Esophagus muscularis mucosa (tissue), 4 donors: ENCODE results near the gene TNFSF13B. TPM values are rescaled to one million over a fixed set of nuclear protein-coding genes. Genes with fewer than 3 reads are reported as not detected.

ENCODE experiments used
- DNase-seq: peaks from one replicate; pipeline ENCODE4 v3.0.0-alpha.2; 2017; ENCODE audit errors: extremely low spot score
- H3K27ac ChIP-seq, 4 donors: fragments of 200-600 bp; sonication (generic); replicated peaks in 1 of 4; 1 replicate in 3 of 4; 2 replicates in 1 of 4; pipeline ENCODE4 v1.5.1; 2016 to 2019; ENCODE audit warnings: mild to moderate bottlenecking in 1 of 4
- H3K27me3 ChIP-seq, 4 donors: fragments of 200-600 bp; sonication (generic); one replicate each; pipeline versions ENCODE4 v1.5.1 to v1.6.0; 2016 to 2019
- H3K36me3 ChIP-seq, 4 donors: fragments of 200-600 bp; sonication (generic); one replicate each; pipeline ENCODE4 v1.5.1; 2016 to 2019
- H3K4me1 ChIP-seq, 4 donors: fragments of 200-600 bp; sonication (generic); one replicate each; pipeline ENCODE4 v1.5.1; 2016 to 2019
- H3K4me3 ChIP-seq, 4 donors: fragments of 200-600 bp; sonication (generic); 1 replicate in 2 of 4; 2 replicates in 2 of 4; pipeline ENCODE4 v1.5.1; 2016 to 2019; ENCODE audit warnings: mild to moderate bottlenecking in 4 of 4, moderate library complexity in 1 of 4
- H3K9me3 ChIP-seq, 4 donors: fragments of 200-600 bp; sonication (generic); 1 replicate in 3 of 4; 2 replicates in 1 of 4; pipeline ENCODE4 v1.5.1; 2016 to 2019
- EP300 ChIP-seq: sonication (generic); formaldehyde crosslinking; IDR thresholded peaks from one replicate; pipeline ENCODE4 v1.6.1; 2017; ENCODE audit warnings: antibody characterized with exemption
- POLR2A ChIP-seq: fragments of 450-650 bp; IDR thresholded peaks from one replicate; pipeline ENCODE4 v1.6.1; 2017; ENCODE audit warnings: antibody characterized with exemption, moderate library complexity, mild to moderate bottlenecking, low read depth
- POLR2AphosphoS5 ChIP-seq, 2 donors: sonication (generic); formaldehyde crosslinking; IDR thresholded peaks; one replicate each; pipeline ENCODE4 v1.6.1; 2017; ENCODE audit warnings: antibody characterized with exemption in 2 of 2
- WGBS: methylation state at CpG from one replicate; pipeline ENCODE4 v1.1.5; 2018; 5-methylcytosine and 5-hydroxymethylcytosine counted together
- intact Hi-C: fragments of 100-400 bp; cut with DNase I; formaldehyde crosslinking; loops from one replicate; pipeline ENCODE4 v1.15.1; 2023
- total RNA-seq, 4 donors: library from RNA; depleted of rRNA; stranded (reverse); fragments of >200 nt; gene quantifications; one replicate each; pipeline versions ENCODE4 v1.1.0 to v1.2.1, GENCODE V29; 2016
- TF ChIP-seq, protein P1 (sequence below), 3 experiments: fragments of 200-600 bp in 2 of 3; fragments of 450-650 bp in 1 of 3; sonication (generic) in 2 of 3; IDR thresholded peaks; one replicate each; pipeline ENCODE4 v1.5.1; 2017 to 2019; ENCODE audit warnings: antibody characterized with exemption in 3 of 3, mild to moderate bottlenecking in 2 of 3, moderate library complexity in 1 of 3

Gene TNFSF13B
- total RNA-seq, 4 donors from 2014 or later: 1.7 to 5.0 (median 3.3) TPM

DNA sequence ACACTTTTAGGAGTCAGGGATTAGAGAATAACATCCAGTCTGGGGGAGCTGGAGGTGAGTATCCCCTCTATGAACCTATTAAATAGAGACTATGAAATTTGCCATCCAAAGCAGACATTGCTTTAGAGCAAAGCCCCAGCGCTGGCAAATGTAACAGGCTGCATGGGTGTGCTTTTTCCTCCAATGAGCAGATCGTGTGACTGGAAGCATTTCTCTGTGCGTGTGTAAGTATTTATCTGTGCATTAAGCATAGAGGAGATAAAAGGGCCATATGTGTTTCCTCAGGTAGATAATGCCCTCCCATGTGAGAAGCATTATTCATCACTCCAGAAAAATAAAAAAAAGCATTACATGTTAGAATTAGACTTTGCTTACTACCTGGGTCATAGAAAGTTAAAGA, 924 bp downstream of the TNFSF13B start:
- Histone ChIP-seq H3K27ac (peak overlapping the region in 3 of 4 donors; percentile 40 to 62 (median 47)), H3K4me1 (peaks cover 5 to 16% (median 15%) of the 10 kb centered on the region in 4 donors), H3K27me3 (no peaks in the 10 kb centered on the region), H3K4me3 (peak overlapping the region; percentile 45 to 56 (median 46)), H3K36me3 (peaks cover 0 to 6% (median 3%) of the 10 kb centered on the region in 4 donors), H3K9me3 (no peaks in the 10 kb centered on the region)
- 31% methylated on average over 3 of the region's 3 CpGs for WGBS
- no peak for DNase-seq
- intact Hi-C loops: no loop called here
- TF ChIP-seq, protein P1, sequence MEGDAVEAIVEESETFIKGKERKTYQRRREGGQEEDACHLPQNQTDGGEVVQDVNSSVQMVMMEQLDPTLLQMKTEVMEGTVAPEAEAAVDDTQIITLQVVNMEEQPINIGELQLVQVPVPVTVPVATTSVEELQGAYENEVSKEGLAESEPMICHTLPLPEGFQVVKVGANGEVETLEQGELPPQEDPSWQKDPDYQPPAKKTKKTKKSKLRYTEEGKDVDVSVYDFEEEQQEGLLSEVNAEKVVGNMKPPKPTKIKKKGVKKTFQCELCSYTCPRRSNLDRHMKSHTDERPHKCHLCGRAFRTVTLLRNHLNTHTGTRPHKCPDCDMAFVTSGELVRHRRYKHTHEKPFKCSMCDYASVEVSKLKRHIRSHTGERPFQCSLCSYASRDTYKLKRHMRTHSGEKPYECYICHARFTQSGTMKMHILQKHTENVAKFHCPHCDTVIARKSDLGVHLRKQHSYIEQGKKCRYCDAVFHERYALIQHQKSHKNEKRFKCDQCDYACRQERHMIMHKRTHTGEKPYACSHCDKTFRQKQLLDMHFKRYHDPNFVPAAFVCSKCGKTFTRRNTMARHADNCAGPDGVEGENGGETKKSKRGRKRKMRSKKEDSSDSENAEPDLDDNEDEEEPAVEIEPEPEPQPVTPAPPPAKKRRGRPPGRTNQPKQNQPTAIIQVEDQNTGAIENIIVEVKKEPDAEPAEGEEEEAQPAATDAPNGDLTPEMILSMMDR (IDR thresholded peaks at IDR 0.05): no peak
- TF ChIP-seq POLR2A (no peak), POLR2AphosphoS5 (IDR thresholded peaks at IDR 0.05) (no peak), EP300 (no peak)

DNA sequence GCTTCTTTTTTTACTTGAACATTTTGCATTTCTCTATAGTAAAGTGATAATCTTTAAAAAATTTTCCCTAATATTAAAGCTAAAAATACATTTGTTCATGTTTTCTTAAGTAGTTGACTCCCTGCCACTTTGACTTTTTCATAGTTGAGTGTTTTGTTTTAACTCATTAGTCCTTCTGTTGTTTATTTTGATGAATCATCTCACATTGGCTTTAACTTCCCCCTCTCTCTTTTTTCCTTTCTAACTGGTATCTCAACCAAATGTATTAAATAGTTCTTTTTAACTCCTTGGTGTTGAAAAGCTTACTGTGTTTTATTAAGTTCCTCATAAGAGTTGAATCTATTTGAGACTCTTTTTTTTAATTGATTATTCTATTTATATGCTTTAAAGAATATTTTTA, 2.8 kb downstream of the TNFSF13B start:
- H3K27ac ChIP-seq: no peak overlapping the region
- no peak overlapping the region for H3K4me3 ChIP-seq
- TF ChIP-seq POLR2A: no peak
- no peak for DNase-seq
- no peaks in the 10 kb centered on the region for H3K9me3 ChIP-seq
- peaks cover 5 to 16% (median 15%) of the 10 kb centered on the region in 4 donors for H3K4me1 ChIP-seq
- no peaks in the 10 kb centered on the region for H3K36me3 ChIP-seq
- intact Hi-C loops: no loop called here
- no peaks in the 10 kb centered on the region for H3K27me3 ChIP-seq

DNA sequence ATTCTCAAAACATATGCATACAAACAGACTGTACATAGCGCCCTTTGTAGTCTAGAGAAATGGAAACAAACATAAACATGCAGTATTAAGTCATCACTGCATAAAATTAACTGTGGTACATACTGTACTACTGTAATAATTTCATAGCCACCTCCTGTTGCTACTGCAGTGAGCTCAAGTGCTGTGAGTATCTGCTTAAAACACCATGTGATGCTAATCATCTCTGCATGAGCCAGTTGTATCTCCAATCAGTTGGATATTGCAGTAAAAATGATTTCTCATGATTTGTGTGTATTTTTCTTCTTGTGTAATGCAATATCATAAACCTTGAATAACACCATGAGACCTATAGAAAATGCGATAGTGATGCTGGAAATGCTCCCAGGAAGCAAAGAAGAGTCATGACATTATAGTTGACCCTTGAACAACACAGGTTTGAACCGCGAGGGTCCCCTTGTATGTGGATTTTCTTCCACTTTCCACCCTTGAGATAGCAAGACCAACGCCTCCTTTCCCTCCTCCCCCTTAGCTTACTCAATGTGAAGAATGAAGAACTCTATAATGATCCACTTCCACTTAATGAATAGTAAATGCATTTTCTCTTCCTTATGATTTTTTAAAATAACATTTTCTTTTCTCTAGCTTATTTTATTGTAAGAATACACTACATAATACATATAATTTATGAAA, 4.1 kb downstream of the TNFSF13B start:
- H3K27ac ChIP-seq: no peak overlapping the region
- intact Hi-C loops: no loop called here
- no peaks in the 10 kb centered on the region for H3K9me3 ChIP-seq
- TF ChIP-seq POLR2AphosphoS5 (IDR thresholded peaks at IDR 0.05) (no peak), EP300 (no peak)
- no peak for DNase-seq
- no peaks in the 10 kb centered on the region for H3K27me3 ChIP-seq
- peaks cover 5 to 16% (median 15%) of the 10 kb centered on the region in 4 donors for H3K4me1 ChIP-seq
- H3K36me3 ChIP-seq: no peaks in the 10 kb centered on the region
- WGBS: 92% methylated on average over 5 of the region's 5 CpGs
- H3K4me3 ChIP-seq: no peak overlapping the region

DNA sequence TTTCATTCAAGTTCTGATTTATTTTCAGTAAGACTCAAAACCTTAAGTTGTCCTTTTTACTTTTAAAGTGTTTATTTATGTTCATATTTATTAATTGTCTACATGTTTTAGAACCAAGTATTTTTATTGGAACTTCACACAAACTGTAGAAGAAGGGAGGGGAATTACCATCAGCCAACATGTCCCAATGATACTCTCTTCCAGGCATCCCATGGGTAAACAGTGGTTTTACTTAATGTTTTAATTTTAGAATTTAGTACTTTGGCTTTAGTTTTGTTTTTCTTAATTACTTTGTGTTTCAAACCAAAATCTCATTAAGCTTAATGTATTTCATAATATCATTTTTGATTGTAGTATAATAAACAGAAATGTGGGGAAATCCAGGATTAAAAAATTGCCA, 5.2 kb downstream of the TNFSF13B start:
- no peaks in the 10 kb centered on the region for H3K36me3 ChIP-seq
- intact Hi-C loops: no loop called here
- no peaks in the 10 kb centered on the region for H3K27me3 ChIP-seq

DNA sequence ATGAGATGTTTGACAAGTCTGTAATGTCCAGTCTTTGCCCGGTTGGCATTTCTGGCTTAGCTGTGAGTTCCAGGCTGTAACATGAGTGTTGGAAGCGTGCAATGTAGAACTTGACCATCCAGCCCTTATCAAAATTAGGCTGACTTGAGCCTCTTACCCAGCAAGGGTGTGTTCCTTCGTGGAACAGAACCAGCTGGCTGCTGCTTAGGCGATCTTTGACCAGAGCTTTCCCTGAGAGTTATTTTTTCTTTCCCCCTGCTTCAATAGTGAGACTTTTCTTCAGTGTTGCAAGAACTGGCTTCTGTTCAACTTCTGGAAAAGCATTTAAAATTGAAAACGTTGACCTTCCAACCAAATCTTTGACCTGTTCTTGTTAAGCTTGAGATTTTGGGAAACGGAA, 6.5 kb downstream of the TNFSF13B start:
- Histone ChIP-seq H3K9me3 (no peaks in the 10 kb centered on the region), H3K4me1 (no peaks in the 10 kb centered on the region), H3K27me3 (no peaks in the 10 kb centered on the region), H3K36me3 (no peaks in the 10 kb centered on the region), H3K27ac (no peak overlapping the region), H3K4me3 (no peak overlapping the region)
- 52% methylated on average over 6 of the region's 6 CpGs for WGBS
- no peak for TF ChIP-seq POLR2A
- TF ChIP-seq, protein P1 (IDR thresholded peaks at IDR 0.05): no peak
- TF ChIP-seq POLR2AphosphoS5 (IDR thresholded peaks at IDR 0.05): no peak
- TF ChIP-seq EP300: no peak
- no peak for DNase-seq
- intact Hi-C loops: no loop called here

More for the DNA sequence above, 5.2 kb downstream of the TNFSF13B start:
- no peak overlapping the region for H3K4me3 ChIP-seq
- peaks cover 5 to 11% (median 9%) of the 10 kb centered on the region in 4 donors for H3K4me1 ChIP-seq
- no peak for DNase-seq
- H3K27ac ChIP-seq: no peak overlapping the region
- H3K9me3 ChIP-seq: no peaks in the 10 kb centered on the region
- TF ChIP-seq POLR2A (no peak), POLR2AphosphoS5 (IDR thresholded peaks at IDR 0.05) (no peak), EP300 (no peak)
- TF ChIP-seq, protein P1 (IDR thresholded peaks at IDR 0.05): no peak

DNA sequence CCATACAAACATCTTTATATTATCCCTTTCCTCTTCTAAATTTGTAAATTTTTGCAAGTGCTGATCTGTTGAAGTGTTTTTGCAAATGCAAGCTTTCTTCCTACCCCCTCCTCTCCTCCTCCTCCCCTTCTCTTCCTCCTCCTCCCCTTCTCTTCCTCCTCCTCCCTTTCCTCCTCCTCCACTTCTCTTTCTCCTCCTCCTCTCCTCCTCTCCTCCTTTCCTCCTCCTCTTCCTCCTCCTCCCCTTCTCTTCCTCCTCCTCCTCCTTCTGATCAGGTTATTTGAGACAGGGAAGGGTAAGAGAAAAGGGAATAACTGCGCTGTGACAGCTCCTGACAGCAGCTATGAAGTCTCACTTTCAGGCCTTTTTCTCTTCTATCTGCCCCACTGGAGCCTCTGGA, 8.9 kb downstream of the TNFSF13B start:
- TF ChIP-seq POLR2AphosphoS5 (IDR thresholded peaks at IDR 0.05) (no peak), POLR2A (no peak), EP300 (no peak)
- TF ChIP-seq, protein P1 (IDR thresholded peaks at IDR 0.05): no peak
- H3K27ac ChIP-seq: no peak overlapping the region
- no peak for DNase-seq
- H3K4me1 ChIP-seq: no peaks in the 10 kb centered on the region
- no peaks in the 10 kb centered on the region for H3K27me3 ChIP-seq
- intact Hi-C loops: no loop called here
- H3K9me3 ChIP-seq: no peaks in the 10 kb centered on the region
- no peaks in the 10 kb centered on the region for H3K36me3 ChIP-seq
- 100% methylated on average over 1 of the region's 1 CpG for WGBS
- H3K4me3 ChIP-seq: no peak overlapping the region
